ENCODE measurements around the gene UVRAG. TPM values are rescaled to one million over a fixed set of nuclear protein-coding genes. Genes with fewer than 3 reads are reported as not detected.

The UVRAG gene
- total and polyA plus RNA-seq, 2 of the 13 experiments (the other 11 are each of a cell fraction or from before 2014, with no cell fraction given), result 9.7 to 17.3 TPM

GRCh38 chr11:75778962-75779361, 36.0 kb upstream of the UVRAG start (continued):
- TF ChIP-seq ZNF614 (CRISPR knock-in tag; IDR thresholded peaks at IDR 0.05; ENCODE audit: borderline replicate concordance), result no peak
- no peak for TF ChIP-seq NR3C1 (CRISPR knock-in tag; IDR thresholded peaks at IDR 0.05)
- TF ChIP-seq CHD2 (IDR thresholded peaks at IDR 0.05; ENCODE audit: low read depth, low read length), result no peak

- Histone ChIP-seq H4K20me1 (ENCODE audit: insufficient read depth, low read length) (no peaks in the 10 kb centered on the region), H3K79me2 (ENCODE audit: insufficient read depth, low read length) (no peaks in the 10 kb centered on the region), H3K4me2 (ENCODE audit: low read depth, low read length) (no peak overlapping the region), H3K4me3 (replicated peaks in 1 of 3; ENCODE audit: insufficient read depth in 1 of 3, low read depth in 2 of 3, low read length in 3 of 3) (no peak overlapping the region), H2AFZ (ENCODE audit: low read length) (no peak overlapping the region), H3K27ac (ENCODE audit: extremely low read length, insufficient read depth, low read length) (no peak overlapping the region), H3K9ac (ENCODE audit: insufficient read depth, low read depth, low read length) (no peak overlapping the region), H3K4me1 (ENCODE audit: insufficient read depth, low read length) (peaks cover 52% of the 10 kb centered on the region), H3K36me3 (replicated peaks in 1 of 2; ENCODE audit: control insufficient read depth in 1 of 2, insufficient read depth in 2 of 2, low read length in 2 of 2) (peaks cover 0 to 14% of the 10 kb centered on the region in 2 experiments; a peak in 2 of 5 replicates), H3K27me3 (ENCODE audit: control insufficient read depth in 1 of 2, insufficient read depth in 2 of 2, low read length in 2 of 2) (no peaks in the 10 kb centered on the region), H3K9me3 (ENCODE audit: low read length) (no peaks in the 10 kb centered on the region)
- no peak for ATAC-seq
- in situ Hi-C loops (cut with HindIII; ENCODE audit: extremely low pct_ligation_motif_present, low pct_unique_long_range_greater_than_20kb), result no loop called here
- ChIA-PET POLR2A (interaction anchor here (0.9 to 7.9 kb wide), 5 partner anchors 10 to 60 kb away, joined by 3 to 138 read pairs (median 5); partner anchors contain the start of gene DGAT2), CTCF (ENCODE audit: low intra/inter-chr PET ratio, low total read pairs) (no interaction called here)
- 93% methylated on average over 2 of the region's 2 CpGs for WGBS (ENCODE audit: low lambda C conversion rate)
- DNase-seq (ENCODE audit: low spot score), result no peak
- BruUV-seq (replicated peaks), result no TSS peak
- no peak for FAIRE-seq
- no peak for TF ChIP-seq SNRNP70 (IDR thresholded peaks at IDR 0.05; ENCODE audit: low read depth, low read length)
- TF ChIP-seq KLF6 (CRISPR knock-in tag; IDR thresholded peaks at IDR 0.05), result no peak
- TF ChIP-seq YY1 (IDR thresholded peaks at IDR 0.05; ENCODE audit: insufficient read depth, insufficient replicate concordance, low read depth, low read length), result no peak
- no peak for TF ChIP-seq KDM5B (CRISPR knock-in tag; IDR thresholded peaks at IDR 0.05; ENCODE audit: borderline replicate concordance)
- TF ChIP-seq HOXA9 (CRISPR knock-in tag; IDR thresholded peaks at IDR 0.05; ENCODE audit: borderline replicate concordance), result no peak
- intact Hi-C loops (cut with micrococcal nuclease; ENCODE audit: unreplicated experiment), result no loop called here
These were observed 35.0 kb upstream of the UVRAG start for GRCh38 chr11:75779960-75780359.

Measured in HepG2 (cell line).